Subcutaneous abdominal adipose tissue (tissue), 5 donors: ENCODE measurements around the gene IKZF3.
"Not testable (repeated sequence)": the region's sequence is repeated elsewhere in the genome, so short reads cannot be mapped to it uniquely, and the experiment has no call there.

Source experiments
- H3K27ac ChIP-seq: one replicate; pipeline ENCODE4 v1.7.0; 2013; ENCODE audit warnings: low read depth, mild to moderate bottlenecking, inconsistent platforms, low read length, moderate library complexity
- H3K27me3 ChIP-seq, 5 donors: one replicate each; pipeline ENCODE4 v1.7.0; 2013; ENCODE audit warnings: low read length in 5 of 5, inconsistent platforms in 1 of 5; ENCODE audit not compliant: control insufficient read depth in 5 of 5, insufficient read depth in 4 of 5
- H3K36me3 ChIP-seq, 5 donors: one replicate each; pipeline ENCODE4 v1.7.0; 2013; ENCODE audit warnings: low read length in 5 of 5; ENCODE audit not compliant: control insufficient read depth in 5 of 5, insufficient read depth in 5 of 5
- H3K4me1 ChIP-seq, 5 donors: one replicate each; pipeline ENCODE4 v1.7.0; 2013; ENCODE audit warnings: low read length in 5 of 5, mild to moderate bottlenecking in 3 of 5, moderate library complexity in 1 of 5; ENCODE audit not compliant: control insufficient read depth in 5 of 5, insufficient read depth in 5 of 5
- H3K4me3 ChIP-seq, 5 donors: one replicate each; pipeline ENCODE4 v1.7.0; 2013; ENCODE audit warnings: low read length in 5 of 5, low read depth in 1 of 5
- H3K9ac ChIP-seq, 5 donors: one replicate each; pipeline ENCODE4 v1.7.0; 2013; ENCODE audit warnings: low read length in 5 of 5, mild to moderate bottlenecking in 4 of 5, moderate library complexity in 3 of 5
- H3K9me3 ChIP-seq, 5 donors: one replicate each; pipeline ENCODE4 v1.7.0; 2013; ENCODE audit warnings: low read length in 5 of 5; ENCODE audit not compliant: control insufficient read depth in 5 of 5
- donor health status: healthy.
- donor health status: healthy.
- donor health status: healthy.
- donor health status: healthy.
- donor health status: healthy.

Gene IKZF3

GRCh38 chr17:39774047-39774446 is 90.1 kb downstream of the IKZF3 start:
- Histone ChIP-seq H3K27me3 (peaks cover 3 to 14% (median 5%) of the 10 kb centered on the region in 5 donors), H3K9me3 (no peaks in the 10 kb centered on the region), H3K4me1 (no peaks in the 10 kb centered on the region), H3K9ac (no peak overlapping the region), H3K27ac (no peak overlapping the region), H3K36me3 (no peaks in the 10 kb centered on the region), H3K4me3 (no peak overlapping the region)

- H3K4me1 ChIP-seq = no peaks in the 10 kb centered on the region
- no peak overlapping the region for H3K9ac ChIP-seq
- H3K36me3 ChIP-seq = no peaks in the 10 kb centered on the region
- peaks cover 3 to 11% (median 5%) of the 10 kb centered on the region in 5 donors for H3K27me3 ChIP-seq
- H3K4me3 ChIP-seq = no peak overlapping the region
- no peak overlapping the region for H3K27ac ChIP-seq
- no peaks in the 10 kb centered on the region for H3K9me3 ChIP-seq
Observed at GRCh38 chr17:39772987-39773934, 90.9 kb downstream of the IKZF3 start.

DNA sequence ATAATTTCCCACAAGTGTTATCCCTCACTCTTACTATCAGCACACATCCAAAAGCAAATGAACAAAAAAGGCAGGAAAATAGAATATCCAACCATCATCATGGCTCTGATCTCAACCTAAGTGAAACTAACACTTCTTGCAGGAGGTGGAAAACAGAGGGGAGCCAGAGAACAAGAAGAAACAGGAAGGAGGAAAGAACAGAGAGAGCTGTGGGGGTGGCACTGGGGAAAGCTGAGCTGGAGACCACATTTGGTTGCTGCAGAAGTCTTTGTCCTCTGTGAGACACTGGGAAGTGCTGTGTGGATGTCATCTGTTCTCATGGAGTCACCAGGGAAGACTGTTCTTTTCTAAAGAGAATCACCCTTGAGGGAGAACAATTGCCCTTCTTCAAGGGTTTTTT is 91.7 kb downstream of the IKZF3 start:
- no peak overlapping the region for H3K27ac ChIP-seq

DNA sequence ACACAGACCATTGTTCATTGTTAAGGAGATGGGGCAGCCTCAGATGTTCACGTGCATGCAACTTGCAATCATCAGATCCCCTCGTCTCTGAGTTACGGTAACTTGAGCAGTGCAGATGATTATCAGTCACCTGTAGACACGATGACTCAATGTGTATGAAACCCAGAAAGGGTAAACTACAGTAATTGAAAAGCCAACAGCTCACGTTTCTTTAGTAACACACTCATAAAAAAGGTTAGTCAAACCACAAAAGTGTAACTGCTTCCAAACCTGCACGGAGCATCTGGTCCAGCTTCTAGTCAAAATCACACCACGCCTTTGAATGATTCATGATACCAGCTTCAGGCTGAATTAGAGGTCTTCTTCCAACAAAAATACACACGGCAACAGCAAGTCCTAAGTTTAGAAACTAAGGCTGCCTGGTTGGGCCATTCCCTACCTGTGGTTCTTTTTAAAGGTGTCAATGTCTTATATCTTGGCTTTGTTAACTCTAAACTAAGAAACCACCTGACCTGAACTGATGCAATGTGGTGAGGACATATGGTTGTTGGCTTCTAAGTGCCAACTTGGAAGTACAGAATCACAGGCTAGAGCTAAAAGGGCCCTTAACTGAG is 94.0 kb downstream of the IKZF3 start:
- Histone ChIP-seq H3K27me3 (peaks cover 5 to 14% (median 11%) of the 10 kb centered on the region in 5 donors), H3K4me3 (no peak overlapping the region), H3K9ac (no peak overlapping the region), H3K27ac (no peak overlapping the region), H3K4me1 (no peaks in the 10 kb centered on the region), H3K36me3 (no peaks in the 10 kb centered on the region), H3K9me3 (no peaks in the 10 kb centered on the region)

More for the DNA sequence above, 91.7 kb downstream of the IKZF3 start:
- Histone ChIP-seq H3K9me3 (no peaks in the 10 kb centered on the region), H3K9ac (no peak overlapping the region), H3K36me3 (no peaks in the 10 kb centered on the region), H3K4me1 (no peaks in the 10 kb centered on the region), H3K27me3 (peaks cover 3 to 9% (median 5%) of the 10 kb centered on the region in 5 donors), H3K4me3 (no peak overlapping the region)

GRCh38 chr17:39767147-39767546 is 97.0 kb downstream of the IKZF3 start:
- no peak overlapping the region for H3K4me3 ChIP-seq
- no peak overlapping the region for H3K27ac ChIP-seq
- no peaks in the 10 kb centered on the region for H3K4me1 ChIP-seq
- no peak overlapping the region for H3K9ac ChIP-seq
- no peaks in the 10 kb centered on the region for H3K9me3 ChIP-seq
- H3K36me3 ChIP-seq = no peaks in the 10 kb centered on the region
- H3K27me3 ChIP-seq = peaks cover 3 to 13% (median 6%) of the 10 kb centered on the region in 5 donors

GRCh38 chr17:39765766-39766165 is 98.3 kb downstream of the IKZF3 start:
- H3K4me1 ChIP-seq = no peaks in the 10 kb centered on the region
- H3K27ac ChIP-seq = no peak overlapping the region
- peaks cover 0 to 13% (median 6%) of the 10 kb centered on the region in 5 donors for H3K27me3 ChIP-seq
- H3K36me3 ChIP-seq = no peaks in the 10 kb centered on the region
- H3K9ac ChIP-seq = no peak overlapping the region
- no peak overlapping the region for H3K4me3 ChIP-seq
- H3K9me3 ChIP-seq = no peaks in the 10 kb centered on the region

DNA sequence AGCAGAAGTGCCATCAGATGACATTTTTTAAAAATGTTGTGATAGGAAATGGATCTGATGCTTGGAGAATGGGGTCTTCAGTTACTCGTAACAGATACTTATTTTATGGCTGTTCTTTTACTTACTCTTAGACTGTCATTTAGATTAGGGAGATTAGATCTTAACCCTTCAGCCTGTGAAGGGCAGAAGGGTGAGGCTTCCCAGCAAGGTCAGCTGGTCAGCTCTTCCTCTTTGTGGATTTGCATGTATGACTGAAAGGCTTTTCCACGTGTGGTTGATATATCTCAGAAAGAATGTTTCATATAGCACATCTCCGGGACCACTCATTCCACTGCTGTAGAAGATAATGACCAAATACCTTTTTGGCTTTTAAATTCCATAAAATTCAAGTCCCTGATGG is 98.9 kb downstream of the IKZF3 start:
- Histone ChIP-seq H3K9me3 (no peaks in the 10 kb centered on the region), H3K4me3 (no peak overlapping the region), H3K27ac (no peak overlapping the region), H3K27me3 (peaks cover 0 to 15% (median 6%) of the 10 kb centered on the region in 5 donors), H3K9ac (no peak overlapping the region), H3K4me1 (no peaks in the 10 kb centered on the region), H3K36me3 (no peaks in the 10 kb centered on the region)

DNA sequence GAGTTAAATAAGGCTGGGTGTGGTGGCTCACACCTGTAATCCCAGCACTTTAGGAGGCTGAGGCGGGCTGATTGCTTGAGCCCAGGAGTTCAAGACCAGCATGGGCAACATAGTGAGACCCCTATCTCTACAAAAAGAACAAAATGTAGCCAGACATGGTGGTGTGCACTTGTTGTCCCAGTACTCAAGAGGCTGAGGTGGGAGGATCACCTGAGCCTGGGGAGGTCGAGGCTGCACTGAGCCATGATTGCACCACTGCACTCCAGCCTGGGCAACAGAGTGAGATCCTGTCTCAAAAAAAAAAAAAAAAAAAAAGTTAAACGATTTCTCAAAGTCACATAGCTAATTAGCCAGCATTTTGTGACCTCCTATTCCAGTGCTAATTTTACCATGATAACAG is 99.9 kb downstream of the IKZF3 start:
- H3K9ac ChIP-seq = not testable (repeated sequence)

DNA sequence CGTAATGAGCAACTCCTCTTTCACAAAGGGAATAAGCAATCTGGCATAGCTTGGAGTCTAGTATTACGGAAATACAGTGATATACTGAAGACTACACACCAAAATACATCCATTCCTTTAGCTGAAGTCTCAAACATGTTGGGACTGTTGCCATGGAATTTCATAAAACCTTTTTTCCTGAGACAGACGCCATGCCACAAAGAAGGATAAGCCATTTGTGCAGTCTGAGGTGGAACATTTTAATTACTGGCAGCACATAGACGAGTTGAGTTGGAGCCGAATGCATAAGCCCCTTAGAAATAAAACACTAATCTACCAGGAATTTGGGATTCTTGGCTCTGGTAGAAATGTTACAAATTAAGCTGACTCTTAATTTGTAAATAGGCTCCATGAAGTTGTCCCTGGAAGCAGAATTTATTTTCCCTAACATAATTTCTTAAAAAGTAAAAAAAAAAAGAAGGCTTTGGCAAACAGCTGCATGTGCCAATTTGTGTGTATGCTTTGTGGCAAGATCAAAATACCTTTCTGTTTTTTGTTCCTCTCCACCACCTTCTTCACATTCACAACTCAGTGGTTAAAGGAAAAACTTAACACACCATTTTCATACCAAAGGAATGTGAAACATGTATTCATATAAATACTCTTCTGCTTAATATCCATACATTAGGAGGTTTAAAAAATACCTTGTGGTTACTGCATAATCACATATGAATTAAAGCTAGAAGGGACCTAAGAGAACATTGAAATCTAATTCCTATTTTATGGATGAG is 100.9 kb downstream of the IKZF3 start:
- Histone ChIP-seq H3K4me1 (no peaks in the 10 kb centered on the region), H3K9me3 (no peaks in the 10 kb centered on the region), H3K36me3 (no peaks in the 10 kb centered on the region), H3K27ac (no peak overlapping the region), H3K4me3 (no peak overlapping the region), H3K9ac (no peak overlapping the region), H3K27me3 (peaks cover 0 to 15% (median 6%) of the 10 kb centered on the region in 5 donors)

More for the DNA sequence above, 99.9 kb downstream of the IKZF3 start:
- H3K9me3 ChIP-seq, H3K4me1 ChIP-seq, H3K4me3 ChIP-seq, H3K36me3 ChIP-seq, H3K27ac ChIP-seq: not testable (repeated sequence)
- peaks cover 0 to 15% (median 6%) of the 10 kb centered on the region in 5 donors for H3K27me3 ChIP-seq
